GM19043 (cell line): ENCODE data around the gene RCN2.
A peak's percentile ranks its signal among the peaks of the same experiment; 100 is the strongest.

Experiments used
- ATAC-seq: cut with Tn5 transposase; IDR thresholded peaks from one replicate; pipeline ENCODE4 v1.9.1; 2021; ENCODE audit warnings: low read depth; ENCODE audit not compliant: unreplicated experiment

RCN2 gene

GRCh38 chr15:76991741-76992645 lies 60.4 kb downstream of the RCN2 start:
- ATAC-seq = no peak

- ATAC-seq = no peak
Measured at GRCh38 chr15:76993114-76993725, 61.7 kb downstream of the RCN2 start.

GRCh38 chr15:76994001-76994400 lies 62.5 kb downstream of the RCN2 start:
- no peak for ATAC-seq

- no peak for ATAC-seq
Measured at GRCh38 chr15:76994496-76994895, 62.9 kb downstream of the RCN2 start.

- peak; percentile 58 for ATAC-seq
Measured at GRCh38 chr15:76994971-76995945, 63.7 kb downstream of the RCN2 start, which contains the start of gene PSTPIP1. Gene PSTPIP1, plus strand, starts transcription at chr15:76995126. Its CDS starts 448 bp downstream, at chr15:76995574.

GRCh38 chr15:76996076-76996525 lies 64.6 kb downstream of the RCN2 start:
- ATAC-seq = no peak

- no peak for ATAC-seq
Measured at GRCh38 chr15:76996526-76997401, 65.2 kb downstream of the RCN2 start.

- no peak for ATAC-seq
Measured at GRCh38 chr15:76998663-76999285, 67.2 kb downstream of the RCN2 start.

GRCh38 chr15:76999996-77000395 lies 68.4 kb downstream of the RCN2 start:
- no peak for ATAC-seq

GRCh38 chr15:77001351-77001750 lies 69.8 kb downstream of the RCN2 start:
- ATAC-seq = no peak

- ATAC-seq = no peak
Measured at GRCh38 chr15:77001966-77002365, 70.4 kb downstream of the RCN2 start.

GRCh38 chr15:77002436-77002835 lies 70.9 kb downstream of the RCN2 start:
- ATAC-seq = no peak

- no peak for ATAC-seq
Measured at GRCh38 chr15:77002954-77003912, 71.7 kb downstream of the RCN2 start.
